NCI-H2227 (cell line): Measurements from ENCODE around the gene FRYL.
"Not testable (repeated sequence)": the region's sequence is repeated elsewhere in the genome, so short reads cannot be mapped to it uniquely, and the experiment has no call there.

Source experiments
- DNase-seq: peaks from one replicate; lab custom pipeline; 2025; ENCODE audit not compliant: unreplicated experiment; lab: John Stamatoyannopoulos, UW

FRYL gene

DNA sequence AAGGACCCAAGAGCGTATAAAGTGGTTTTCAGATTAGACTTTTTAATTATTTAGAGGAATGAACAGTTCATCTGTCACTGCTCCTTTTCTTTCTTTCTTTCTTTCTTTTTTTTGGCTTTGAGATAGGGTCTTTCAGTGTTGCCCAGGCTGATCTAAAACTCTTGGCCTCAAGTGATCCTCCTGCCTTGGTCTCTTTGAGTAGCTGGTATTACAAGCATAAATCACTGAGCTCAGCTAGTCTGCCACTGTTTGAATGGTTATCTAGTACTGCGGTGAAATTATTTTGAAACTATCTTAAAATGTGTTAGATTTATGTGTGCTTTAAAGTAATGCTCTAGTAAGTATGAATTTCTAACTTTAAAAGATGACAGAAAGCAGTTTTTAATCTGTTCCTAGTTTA, 6.5 kb upstream of the FRYL start:
- DNase-seq, result no peak

- DNase-seq, result no peak
These were observed 5.2 kb upstream of the FRYL start for GRCh38 chr4:48785302-48785701.

DNA sequence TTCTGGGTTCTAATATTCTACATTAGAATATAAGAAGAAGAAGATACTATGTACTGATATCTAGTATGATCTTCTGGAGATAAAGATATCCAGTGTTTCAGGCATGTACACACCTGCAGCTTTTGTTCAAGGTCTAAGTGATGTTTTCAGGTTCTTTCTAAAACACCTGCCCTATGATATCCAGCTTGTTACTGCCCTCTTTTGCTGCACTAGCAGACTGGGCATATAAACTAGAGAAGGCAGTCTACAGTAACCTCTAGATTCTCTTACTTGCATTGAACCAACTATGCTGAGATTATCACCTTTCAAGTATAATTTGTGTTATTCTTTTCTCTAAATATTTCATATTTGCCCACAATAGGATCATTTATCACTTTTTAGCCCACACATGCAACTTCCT, 1.9 kb upstream of the FRYL start:
- DNase-seq, result no peak

DNA sequence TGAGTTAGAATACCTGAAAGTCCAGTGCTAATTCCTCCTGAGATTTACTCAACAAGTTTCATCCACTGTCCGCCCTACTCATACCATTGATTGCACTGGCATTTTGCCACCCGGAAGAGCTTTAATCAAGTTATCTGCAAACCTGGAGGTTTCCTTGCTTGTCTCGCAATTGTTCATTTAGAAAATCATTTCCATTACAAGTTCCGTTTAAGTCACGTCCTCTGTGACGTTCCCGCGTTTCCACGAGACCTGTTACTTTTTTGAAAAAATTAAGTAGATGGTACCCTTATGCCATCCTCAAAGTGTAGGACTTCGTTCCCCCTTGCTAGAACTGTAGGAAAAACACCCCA, 761 bp upstream of the FRYL start:
- no peak for DNase-seq

DNA sequence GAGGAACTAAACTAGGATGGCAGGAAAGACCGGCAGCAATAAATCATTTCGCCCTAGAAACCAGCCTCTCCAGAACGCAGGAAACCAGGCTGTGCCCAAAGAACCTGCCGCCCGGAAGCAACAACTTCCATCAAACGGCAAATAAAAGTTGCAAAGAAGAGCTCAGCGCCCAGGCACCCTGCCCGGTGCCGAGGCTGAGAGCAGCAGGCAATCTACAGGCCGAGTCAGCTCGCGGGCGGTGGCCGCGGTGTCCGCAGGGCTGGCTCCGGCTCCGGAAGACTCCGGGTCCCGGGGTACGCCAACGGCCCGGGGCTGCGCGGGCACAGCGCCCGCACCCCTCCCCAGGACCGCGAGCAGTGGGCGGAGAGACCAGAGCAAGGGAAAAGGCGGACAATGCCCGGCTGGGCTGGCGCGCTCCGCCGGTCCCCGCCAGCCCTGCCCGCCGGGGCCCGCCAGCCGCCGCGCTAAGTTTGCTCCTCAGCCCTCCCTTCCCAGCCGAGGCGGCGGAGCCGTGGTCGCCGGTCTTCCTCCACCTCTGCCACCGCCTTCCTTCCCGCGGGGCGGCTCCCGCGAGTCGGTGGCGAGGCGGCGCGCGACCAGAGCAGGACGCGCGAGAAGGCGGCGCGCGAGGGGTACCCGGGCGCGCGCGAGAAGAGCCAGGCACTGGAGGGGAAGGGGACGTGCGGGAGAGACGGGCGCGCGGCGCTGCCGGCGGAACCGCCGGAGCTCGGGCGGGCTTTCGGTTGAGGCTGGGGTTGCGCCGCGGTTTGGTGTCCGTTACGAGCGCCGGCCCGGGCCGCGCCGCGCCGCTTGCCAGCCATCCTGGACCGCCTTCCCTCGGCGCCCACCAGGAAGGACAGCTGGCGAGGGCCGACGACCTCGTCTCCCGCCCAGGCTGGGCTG, 733 bp downstream of the FRYL start:
- peak; percentile 72 for DNase-seq

DNA sequence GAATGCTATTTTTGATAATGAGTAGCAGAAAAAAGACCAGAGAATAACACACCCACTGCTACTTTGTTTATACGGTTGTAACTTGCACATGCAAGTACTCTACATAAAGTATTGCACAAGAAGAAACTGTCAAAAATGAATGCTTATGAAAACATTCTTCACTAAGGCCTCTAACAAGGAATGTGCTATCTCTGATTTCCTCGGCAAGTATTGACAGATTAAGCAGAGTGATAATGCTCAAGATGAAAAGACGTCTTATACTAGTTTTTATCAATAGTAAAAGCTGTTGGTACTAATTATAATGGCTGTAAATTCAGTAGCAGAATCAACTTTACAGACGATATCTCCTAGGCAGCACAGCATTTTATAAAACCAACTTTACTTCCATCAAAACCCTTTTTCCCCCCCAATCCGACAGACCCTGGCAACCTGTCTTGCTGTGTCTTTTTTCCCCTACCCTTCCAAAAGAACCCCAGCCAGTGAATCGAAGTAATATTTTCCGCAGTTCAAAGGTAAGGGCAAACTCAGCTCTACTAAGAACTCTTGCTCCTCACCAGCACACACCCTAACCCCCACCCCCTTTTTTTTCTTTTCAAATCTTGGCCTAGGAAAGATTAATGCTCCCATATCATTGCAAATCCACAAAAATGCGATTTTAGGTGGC, 1.5 kb downstream of the FRYL start:
- no peak for DNase-seq

DNA sequence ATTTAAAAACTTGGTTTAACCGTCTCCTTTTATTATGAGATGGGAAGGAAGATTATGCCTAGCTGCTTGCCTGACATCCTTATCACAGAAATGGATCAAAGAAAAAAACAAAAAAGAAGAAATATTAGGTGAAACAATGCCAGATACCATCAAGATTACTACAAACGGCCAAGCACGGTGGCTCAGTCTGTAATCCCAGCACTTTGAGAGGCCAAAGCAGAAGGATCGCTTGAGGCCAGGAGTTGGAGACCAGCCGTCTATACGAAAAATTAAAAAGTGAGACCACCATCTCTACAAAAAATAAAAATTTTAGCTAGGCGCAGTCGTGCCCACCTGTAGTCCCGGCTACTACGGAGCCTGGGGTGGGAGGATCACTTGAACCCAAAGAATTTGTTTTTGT, 2.3 kb downstream of the FRYL start:
- no peak for DNase-seq

- DNase-seq, result no peak
These were observed 5.0 kb downstream of the FRYL start for GRCh38 chr4:48774760-48775710.

- no peak for DNase-seq
These were observed 7.5 kb downstream of the FRYL start for GRCh38 chr4:48772556-48772955.

- no peak for DNase-seq
These were observed 12.8 kb downstream of the FRYL start for GRCh38 chr4:48767055-48767929.

GRCh38 chr4:48766131-48766792, 13.8 kb downstream of the FRYL start:
- DNase-seq, result no peak

DNA sequence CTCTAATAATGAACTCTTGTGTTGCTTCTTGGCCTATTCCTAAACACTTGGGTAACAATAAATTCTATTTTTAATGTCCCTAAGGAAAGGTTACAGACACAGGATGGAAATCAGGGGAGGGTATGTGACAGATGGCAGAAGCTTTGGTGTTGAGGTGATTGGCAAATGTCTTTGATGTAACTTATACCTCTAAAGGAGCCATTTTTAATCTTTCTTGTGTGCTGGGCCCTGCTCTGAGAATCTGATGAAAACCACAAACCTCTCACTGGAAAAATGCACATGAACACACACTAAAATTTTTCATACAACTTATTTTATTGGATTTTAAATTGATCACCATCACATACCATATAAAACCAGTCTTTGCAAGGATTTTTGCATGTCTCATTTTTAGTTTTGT, 17.7 kb downstream of the FRYL start:
- no peak for DNase-seq

DNA sequence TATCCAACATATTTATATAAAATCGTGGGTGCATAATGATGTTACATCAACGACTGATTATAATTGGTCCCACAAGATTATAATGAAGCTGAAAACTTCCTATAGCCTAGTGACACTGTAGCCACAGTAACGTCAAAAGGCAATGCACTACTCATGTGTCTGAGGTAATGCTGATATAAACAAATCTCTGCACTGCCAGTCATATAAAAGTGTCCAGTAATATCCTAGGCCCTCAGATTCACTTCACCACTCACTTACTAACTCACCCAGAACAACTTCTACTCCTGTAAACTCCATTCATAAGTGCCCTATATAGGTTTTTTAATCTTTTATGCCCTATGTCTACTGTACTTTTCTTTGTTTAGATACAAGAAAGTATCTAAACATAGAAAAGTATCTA, 18.8 kb downstream of the FRYL start:
- DNase-seq, result no peak

DNA sequence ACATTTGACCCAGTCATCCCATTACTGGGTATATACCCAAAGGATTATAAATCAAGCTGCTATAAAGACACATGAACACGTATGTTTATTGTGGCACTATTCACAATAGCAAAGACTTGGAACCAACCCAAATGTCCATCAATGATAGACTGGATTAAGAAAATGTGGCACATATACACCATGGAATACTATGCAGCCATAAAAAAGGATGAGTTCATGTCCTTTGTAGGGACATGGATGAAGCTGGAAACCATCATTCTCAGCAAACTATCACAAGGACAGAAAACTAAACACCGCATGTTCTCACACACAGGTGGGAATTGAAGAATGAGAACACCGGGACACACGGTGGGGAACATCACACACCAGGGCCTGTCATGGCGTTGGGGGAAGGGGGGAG, 21.4 kb downstream of the FRYL start:
- DNase-seq, result not testable (repeated sequence)

GRCh38 chr4:48756689-48757220, 23.3 kb downstream of the FRYL start:
- no peak for DNase-seq

DNA sequence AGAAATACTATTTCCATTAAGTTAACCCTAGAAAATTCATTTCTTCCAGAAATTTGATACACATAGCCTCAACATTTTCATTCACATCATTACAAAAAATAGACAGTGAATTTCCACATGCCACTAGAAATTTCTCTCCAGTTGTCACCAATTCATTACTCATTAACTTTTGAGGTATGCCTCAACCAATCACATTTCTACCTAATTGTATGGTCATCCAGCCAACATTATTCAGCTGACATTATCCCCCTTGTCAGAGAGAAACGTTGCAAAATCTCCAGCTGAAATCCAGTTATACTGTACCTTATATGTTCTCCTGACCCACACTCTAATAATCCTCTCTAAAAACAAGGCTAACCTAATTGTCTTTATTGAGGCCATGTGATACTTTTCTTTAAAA, 24.8 kb downstream of the FRYL start:
- DNase-seq, result no peak

DNA sequence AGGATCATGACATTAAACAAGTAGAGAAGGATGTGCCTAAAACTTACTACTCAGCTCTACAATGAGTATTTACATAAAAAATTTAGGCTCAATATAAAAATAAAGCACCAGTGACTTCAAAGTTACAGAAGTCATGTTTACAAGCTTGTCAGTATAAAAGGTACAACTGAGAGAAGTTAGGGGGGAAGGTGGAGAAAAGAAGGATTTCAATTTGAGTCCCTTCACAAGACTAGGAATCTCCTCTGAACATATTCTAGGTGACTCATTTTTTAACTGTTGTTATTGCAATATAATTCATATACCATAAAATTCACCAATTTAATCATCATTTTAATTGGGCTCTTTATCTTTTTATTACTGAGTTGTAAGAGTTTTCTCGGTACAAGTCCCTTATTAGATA, 26.9 kb downstream of the FRYL start:
- no peak for DNase-seq

DNA sequence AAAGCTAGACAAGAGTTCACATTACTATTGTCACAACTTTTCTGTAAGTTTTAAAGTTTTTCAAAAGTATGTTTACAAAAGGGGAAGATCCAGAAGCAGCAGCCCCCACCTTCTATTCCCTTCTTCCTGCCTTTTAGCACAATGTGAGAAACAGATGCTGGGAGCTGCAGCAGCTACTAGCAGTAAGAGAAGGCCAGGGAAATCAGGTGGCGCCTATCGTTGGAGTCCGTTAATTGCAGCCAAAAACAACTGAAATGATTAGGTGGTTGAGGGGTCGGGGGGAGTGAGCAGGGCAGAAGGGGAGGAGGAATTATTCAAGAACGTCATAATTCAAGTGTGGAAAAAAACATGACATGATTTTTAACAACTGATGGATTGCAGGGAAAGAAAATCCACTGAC, 27.4 kb downstream of the FRYL start:
- no peak for DNase-seq

DNA sequence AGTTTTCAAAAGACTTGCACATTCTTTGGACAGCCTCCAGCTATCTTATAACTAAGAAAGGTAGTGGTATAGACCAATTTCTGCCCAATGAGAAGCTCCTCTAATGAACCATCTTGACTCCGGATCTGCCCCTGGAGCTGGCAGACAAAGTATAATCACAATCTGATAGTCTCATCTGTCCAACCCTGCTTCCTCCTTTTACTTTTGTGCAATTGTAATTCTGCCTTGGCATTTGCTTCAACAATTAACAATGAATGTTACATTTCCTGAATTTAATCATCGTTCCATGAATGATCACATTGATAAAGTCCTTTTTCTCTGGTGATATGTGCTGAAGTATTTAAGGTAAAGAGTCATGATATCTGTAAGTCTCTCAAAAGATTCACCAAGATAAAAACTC, 27.8 kb downstream of the FRYL start:
- no peak for DNase-seq
